HG03469 (cell line): Measurements from ENCODE around the gene MIER3.

Source experiments
- ATAC-seq: cut with Tn5 transposase; IDR thresholded peaks from one replicate; pipeline ENCODE4 v1.9.1; 2021; ENCODE audit warnings: mild to moderate bottlenecking, moderate library complexity, moderate number of reproducible peaks; ENCODE audit not compliant: unreplicated experiment

The MIER3 gene

DNA sequence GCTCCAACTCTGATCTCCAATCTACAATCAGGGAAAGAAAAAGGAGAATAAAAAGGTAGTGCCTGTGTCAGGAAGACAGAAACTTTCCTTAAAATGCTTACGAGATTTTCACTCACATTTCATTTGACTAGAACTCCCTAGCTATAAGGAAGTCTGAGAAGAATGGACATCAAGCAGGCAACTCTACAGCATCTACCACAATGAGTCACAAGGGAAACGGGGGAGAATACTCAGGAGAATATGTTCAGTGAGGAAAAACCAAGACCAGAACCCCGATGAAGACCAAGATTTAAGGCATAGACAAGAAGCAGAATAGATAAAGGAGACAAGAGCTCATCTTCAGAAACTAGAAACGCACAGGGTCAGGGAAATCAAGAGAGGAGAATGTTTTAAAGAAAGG lies 51.5 kb downstream of the MIER3 start:
- no peak for ATAC-seq

GRCh38 chr5:56898213-56898612 lies 53.7 kb downstream of the MIER3 start:
- ATAC-seq: no peak

DNA sequence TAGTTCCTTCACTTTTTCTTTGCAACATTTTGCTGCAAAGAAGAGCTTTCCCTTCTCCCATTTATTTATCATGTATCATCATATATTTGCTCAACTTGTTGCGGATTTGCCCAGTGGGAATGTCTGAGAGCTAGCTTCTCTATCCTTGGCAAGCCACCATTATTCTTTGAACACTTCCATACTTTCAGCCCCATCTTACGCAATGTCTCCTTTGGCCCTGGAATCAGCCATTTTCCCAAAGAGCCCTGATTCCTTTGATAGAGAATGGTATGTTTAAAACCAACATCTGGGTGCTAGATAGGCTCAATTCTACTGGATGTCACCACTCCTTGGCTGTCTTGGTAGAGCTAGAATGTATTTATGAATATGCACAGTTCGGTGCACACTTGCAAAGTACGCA lies 55.2 kb downstream of the MIER3 start:
- no peak for ATAC-seq

DNA sequence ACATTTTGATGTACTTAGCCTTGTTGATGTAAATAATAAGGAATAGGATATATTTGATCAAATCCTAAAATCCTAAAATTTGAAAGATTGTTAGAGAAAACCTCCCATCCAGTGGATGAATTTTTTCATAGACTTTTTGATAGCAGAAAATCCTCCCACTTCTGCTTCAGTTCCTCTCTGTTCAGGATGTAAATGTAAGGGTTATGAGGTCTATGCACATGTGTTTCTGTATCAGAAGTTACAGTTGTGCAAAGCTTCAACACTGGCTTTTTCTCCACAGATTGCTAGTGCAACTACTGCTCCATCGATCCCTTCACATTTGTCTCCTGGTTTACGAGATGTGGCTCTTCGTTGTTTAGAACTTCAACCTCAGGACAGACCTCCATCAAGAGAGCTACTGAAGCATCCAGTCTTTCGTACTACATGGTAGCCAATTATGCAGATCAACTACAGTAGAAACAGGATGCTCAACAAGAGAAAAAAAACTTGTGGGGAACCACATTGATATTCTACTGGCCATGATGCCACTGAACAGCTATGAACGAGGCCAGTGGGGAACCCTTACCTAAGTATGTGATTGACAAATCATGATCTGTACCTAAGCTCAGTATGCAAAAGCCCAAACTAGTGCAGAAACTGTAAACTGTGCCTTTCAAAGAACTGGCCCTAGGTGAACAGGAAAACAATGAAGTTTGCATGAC lies 58.5 kb downstream of the MIER3 start:
- no peak for ATAC-seq

DNA sequence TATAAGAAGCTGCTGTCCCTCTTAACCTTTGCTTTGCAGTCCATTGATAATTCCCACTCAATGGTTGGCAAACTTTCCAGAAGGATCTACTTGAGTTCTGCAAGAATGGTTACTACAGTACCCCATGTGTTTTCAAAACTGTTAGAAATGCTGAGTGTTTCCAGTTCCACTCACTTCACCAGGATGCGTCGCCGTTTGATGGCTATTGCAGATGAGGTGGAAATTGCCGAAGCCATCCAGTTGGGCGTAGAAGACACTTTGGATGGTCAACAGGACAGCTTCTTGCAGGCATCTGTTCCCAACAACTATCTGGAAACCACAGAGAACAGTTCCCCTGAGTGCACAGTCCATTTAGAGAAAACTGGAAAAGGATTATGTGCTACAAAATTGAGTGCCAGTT lies 70.4 kb downstream of the MIER3 start:
- ATAC-seq: no peak

- ATAC-seq: no peak
Measured at GRCh38 chr5:56876327-56876726, 75.6 kb downstream of the MIER3 start.

GRCh38 chr5:56873056-56873455 lies 78.9 kb downstream of the MIER3 start:
- no peak for ATAC-seq

GRCh38 chr5:56871777-56872176 lies 80.1 kb downstream of the MIER3 start:
- ATAC-seq: no peak
